Trophoblast cell (in vitro differentiated cells and primary cell): ENCODE results near the gene IFNE.

ENCODE experiments used
- DNase-seq, 2 donors: peaks; one replicate each; pipeline ENCODE4 v3.0.0-alpha.2; 2016
- H2AFZ ChIP-seq: 2 replicates; pipeline ENCODE4 v1.6.1; 2013; ENCODE audit warnings: low read length, moderate library complexity, mild to moderate bottlenecking; ENCODE audit not compliant: insufficient read depth, poor library complexity
- H2AK5ac ChIP-seq: 2 replicates; pipeline ENCODE4 v1.6.1; 2013; ENCODE audit warnings: mild to moderate bottlenecking, low read length
- H2BK120ac ChIP-seq: 2 replicates; pipeline ENCODE4 v1.6.1; 2013; ENCODE audit warnings: low read length, mild to moderate bottlenecking, moderate library complexity; ENCODE audit not compliant: insufficient read depth, poor library complexity
- H2BK12ac ChIP-seq: 2 replicates; pipeline ENCODE4 v1.6.1; 2013; ENCODE audit warnings: mild to moderate bottlenecking, low read length, moderate library complexity
- H2BK5ac ChIP-seq: 2 replicates; pipeline ENCODE4 v1.6.1; 2013; ENCODE audit warnings: low read length, low read depth, moderate library complexity, mild to moderate bottlenecking; ENCODE audit not compliant: poor library complexity
- H3K14ac ChIP-seq: 2 replicates; pipeline ENCODE4 v1.6.1; 2013; ENCODE audit warnings: mild to moderate bottlenecking, low read length
- H3K18ac ChIP-seq: 2 replicates; pipeline ENCODE4 v1.6.1; 2013; ENCODE audit warnings: mild to moderate bottlenecking, low read length
- H3K23ac ChIP-seq: 2 replicates; pipeline ENCODE4 v1.6.1; 2013; ENCODE audit warnings: low read length
- H3K27ac ChIP-seq: 2 replicates; pipeline ENCODE4 v1.5.1; 2013; ENCODE audit warnings: low read depth, mild to moderate bottlenecking, inconsistent platforms, low read length, moderate library complexity
- H3K27me3 ChIP-seq: 2 replicates; pipeline ENCODE4 v1.6.1; 2013; ENCODE audit warnings: inconsistent platforms, mild to moderate bottlenecking, low read length, moderate library complexity; ENCODE audit not compliant: insufficient read depth
- H3K36me3 ChIP-seq, 2 experiments: 1 replicate in 1 of 2; 2 replicates in 1 of 2; pipeline ENCODE4 v1.6.1; 2013; ENCODE audit warnings: low read length in 2 of 2, mild to moderate bottlenecking in 2 of 2, moderate library complexity in 1 of 2; ENCODE audit not compliant: insufficient read depth in 2 of 2, control insufficient read depth in 1 of 2
- H3K4ac ChIP-seq: 2 replicates; pipeline ENCODE4 v1.6.1; 2013; ENCODE audit warnings: low read depth, mild to moderate bottlenecking, low read length, moderate library complexity
- H3K4me1 ChIP-seq, 2 experiments: 1 replicate in 1 of 2; 2 replicates in 1 of 2; pipeline ENCODE4 v1.6.1; 2013; ENCODE audit warnings: low read length in 2 of 2, mild to moderate bottlenecking in 2 of 2, moderate library complexity in 1 of 2; ENCODE audit not compliant: insufficient read depth in 2 of 2, control insufficient read depth in 1 of 2
- H3K4me2 ChIP-seq: 2 replicates; pipeline ENCODE4 v1.6.1; 2013; ENCODE audit warnings: inconsistent platforms, mild to moderate bottlenecking, low read length, moderate library complexity
- H3K4me3 ChIP-seq: 2 replicates; pipeline ENCODE4 v1.5.1; 2013; ENCODE audit warnings: mild to moderate bottlenecking, low read depth, low read length, inconsistent platforms
- H3K79me1 ChIP-seq: one replicate; pipeline ENCODE4 v1.6.1; 2013; ENCODE audit warnings: low read length
- H3K79me2 ChIP-seq: 2 replicates; pipeline ENCODE4 v1.6.1; 2013; ENCODE audit warnings: low read length, mild to moderate bottlenecking; ENCODE audit not compliant: control insufficient read depth, insufficient read depth, poor library complexity
- H3K9ac ChIP-seq: 2 replicates; pipeline ENCODE4 v1.6.1; 2013; ENCODE audit warnings: mild to moderate bottlenecking, low read length
- H3K9me3 ChIP-seq: 2 replicates; pipeline ENCODE4 v1.6.1; 2013; ENCODE audit warnings: low read depth, mild to moderate bottlenecking, control low read depth, inconsistent platforms, low read length; ENCODE audit not compliant: insufficient read depth
- H4K12ac ChIP-seq: 2 replicates; pipeline ENCODE4 v1.6.1; 2013; ENCODE audit warnings: low read depth, mild to moderate bottlenecking, low read length, moderate library complexity
- H4K8ac ChIP-seq: 2 replicates; pipeline ENCODE4 v1.6.1; 2013; ENCODE audit warnings: low read depth, mild to moderate bottlenecking, low read length, moderate library complexity
- H4K91ac ChIP-seq: one replicate; pipeline ENCODE4 v1.6.1; 2013; ENCODE audit warnings: low read depth, mild to moderate bottlenecking, low read length, moderate library complexity
- WGBS: extraction: QIAGEN DNeasy Blood & Tissue Kit; methylation state at CpG from one replicate; pipeline ENCODE4 v1.1.7; 2013; ENCODE audit warnings: missing lambda C conversion rate; ENCODE audit not compliant: insufficient read length, insufficient coverage; ENCODE audit errors: extremely low coverage; 5-methylcytosine and 5-hydroxymethylcytosine counted together

Gene IFNE

GRCh38 chr9:21491756-21492155, 9.6 kb upstream of the IFNE start:
- no peaks in the 10 kb centered on the region for H3K79me1 ChIP-seq
- no peak overlapping the region for H4K91ac ChIP-seq
- no peak overlapping the region for H2AK5ac ChIP-seq
- H3K9me3 ChIP-seq, result no peaks in the 10 kb centered on the region
- H3K27me3 ChIP-seq, result no peaks in the 10 kb centered on the region
- no peak overlapping the region for H2BK120ac ChIP-seq
- no peak overlapping the region for H2BK5ac ChIP-seq
- no peak overlapping the region for H2AFZ ChIP-seq
- peaks cover 0 to 2% of the 10 kb centered on the region in 2 experiments for H3K4me1 ChIP-seq
- H3K18ac ChIP-seq, result no peak overlapping the region
- H4K12ac ChIP-seq, result no peak overlapping the region
- no peak overlapping the region for H2BK12ac ChIP-seq
- H3K4me3 ChIP-seq, result no peak overlapping the region
- no peak overlapping the region for H3K4me2 ChIP-seq
- no peak overlapping the region for H3K23ac ChIP-seq
- H3K9ac ChIP-seq, result no peak overlapping the region
- H3K4ac ChIP-seq, result no peak overlapping the region
- no peaks in the 10 kb centered on the region for H3K36me3 ChIP-seq
- no peak for DNase-seq
- WGBS, result no CpG with 5 or more reads among the region's 1 CpG
- H3K14ac ChIP-seq, result no peak overlapping the region
- H4K8ac ChIP-seq, result no peak overlapping the region
- no peaks in the 10 kb centered on the region for H3K79me2 ChIP-seq
- no peak overlapping the region for H3K27ac ChIP-seq

- WGBS, result no CpG with 5 or more reads among the region's 1 CpG
- peak in 1 of 2 donors; percentile 54 for DNase-seq
These were observed 550 bp downstream of the IFNE start for GRCh38 chr9:21481470-21482056.

GRCh38 chr9:21479152-21479702, 2.9 kb downstream of the IFNE start:
- no peak overlapping the region for H4K8ac ChIP-seq
- H2BK120ac ChIP-seq, result no peak overlapping the region
- no CpG with 5 or more reads among the region's 8 CpGs for WGBS
- no peak overlapping the region for H3K23ac ChIP-seq
- no peak overlapping the region for H4K12ac ChIP-seq
- H3K9ac ChIP-seq, result no peak overlapping the region
- DNase-seq, result peak in 1 of 2 donors; percentile 69
- H3K79me1 ChIP-seq, result no peaks in the 10 kb centered on the region
- no peak overlapping the region for H2AFZ ChIP-seq
- H3K9me3 ChIP-seq, result no peaks in the 10 kb centered on the region
- no peak overlapping the region for H3K27ac ChIP-seq
- H2BK12ac ChIP-seq, result peak overlapping the region; percentile 11
- no peak overlapping the region for H2AK5ac ChIP-seq
- H3K4ac ChIP-seq, result no peak overlapping the region
- no peak overlapping the region for H2BK5ac ChIP-seq
- H3K14ac ChIP-seq, result no peak overlapping the region
- H3K18ac ChIP-seq, result no peak overlapping the region
- peaks cover 2 to 4% of the 10 kb centered on the region in 2 experiments for H3K4me1 ChIP-seq
- no peak overlapping the region for H3K4me3 ChIP-seq
- H3K27me3 ChIP-seq, result no peaks in the 10 kb centered on the region
- H3K4me2 ChIP-seq, result no peak overlapping the region
- no peaks in the 10 kb centered on the region for H3K79me2 ChIP-seq
- H4K91ac ChIP-seq, result no peak overlapping the region
- no peaks in the 10 kb centered on the region for H3K36me3 ChIP-seq

More at GRCh38 chr9:21481470-21482056, 550 bp downstream of the IFNE start:
- Histone ChIP-seq H2AFZ (no peak overlapping the region), H2BK5ac (no peak overlapping the region), H2AK5ac (no peak overlapping the region), H3K4me1 (peaks cover 2 to 4% of the 10 kb centered on the region in 2 experiments), H3K23ac (no peak overlapping the region), H3K4me2 (no peak overlapping the region), H3K9me3 (no peaks in the 10 kb centered on the region), H3K79me1 (no peaks in the 10 kb centered on the region), H2BK120ac (no peak overlapping the region), H3K4ac (no peak overlapping the region), H4K8ac (no peak overlapping the region), H4K12ac (no peak overlapping the region), H3K36me3 (no peaks in the 10 kb centered on the region), H4K91ac (no peak overlapping the region), H3K14ac (no peak overlapping the region), H3K79me2 (no peaks in the 10 kb centered on the region), H3K9ac (no peak overlapping the region), H3K4me3 (no peak overlapping the region), H3K18ac (no peak overlapping the region), H2BK12ac (no peak overlapping the region), H3K27me3 (no peaks in the 10 kb centered on the region), H3K27ac (no peak overlapping the region)

GRCh38 chr9:21477466-21477865, 4.6 kb downstream of the IFNE start:
- no peak overlapping the region for H2BK120ac ChIP-seq
- no peaks in the 10 kb centered on the region for H3K79me1 ChIP-seq

More at GRCh38 chr9:21477466-21477865, 4.6 kb downstream of the IFNE start:
- H4K12ac ChIP-seq, result no peak overlapping the region
- H2BK12ac ChIP-seq, result no peak overlapping the region
- no peak overlapping the region for H3K23ac ChIP-seq
- no peak overlapping the region for H3K4me2 ChIP-seq
- no peaks in the 10 kb centered on the region for H3K36me3 ChIP-seq
- peaks cover 2 to 4% of the 10 kb centered on the region in 2 experiments for H3K4me1 ChIP-seq
- H3K27me3 ChIP-seq, result no peaks in the 10 kb centered on the region
- no peak overlapping the region for H3K18ac ChIP-seq
- no peak overlapping the region for H3K4me3 ChIP-seq
- no peak overlapping the region for H2AK5ac ChIP-seq
- no peak overlapping the region for H3K27ac ChIP-seq
- H2BK5ac ChIP-seq, result no peak overlapping the region
- no peak overlapping the region for H4K8ac ChIP-seq
- no CpG with 5 or more reads among the region's 2 CpGs for WGBS
- H3K79me2 ChIP-seq, result no peaks in the 10 kb centered on the region
- no peak overlapping the region for H3K4ac ChIP-seq
- no peaks in the 10 kb centered on the region for H3K9me3 ChIP-seq
- H2AFZ ChIP-seq, result no peak overlapping the region
- no peak for DNase-seq
- no peak overlapping the region for H3K9ac ChIP-seq
- H4K91ac ChIP-seq, result no peak overlapping the region
- H3K14ac ChIP-seq, result no peak overlapping the region
